GM12878 (cell line): ENCODE measurements around the gene SLC9A8. TPM values are rescaled to one million over a fixed set of nuclear protein-coding genes. Genes with fewer than 3 reads are reported as not detected.

Source experiments
- ASH2L ChIP-seq: fragments of 300-600, 200-600 bp; sonication (generic); IDR thresholded peaks from 2 replicates; pipeline ENCODE4 v1.6.1; 2017; ENCODE audit warnings: low read depth, mild to moderate bottlenecking, borderline replicate concordance
- BCL11A ChIP-seq: IDR thresholded peaks from 2 replicates; pipeline ENCODE4 v1.6.1; 2011; ENCODE audit warnings: low read depth, low read length
- CEBPB ChIP-seq, 2 experiments: fragments of 150-350 bp in 1 of 2; IDR thresholded peaks; 2 replicates each; pipeline ENCODE4 v1.6.1; 2012 to 2014; ENCODE audit warnings: low read depth in 2 of 2, low read length in 2 of 2, borderline replicate concordance in 1 of 2, inconsistent platforms in 1 of 2
- IRF5 ChIP-seq: fragments of 450-650 bp; IDR thresholded peaks from 2 replicates; pipeline ENCODE4 v1.6.1; 2017; ENCODE audit warnings: borderline replicate concordance
- MAX ChIP-seq: IDR thresholded peaks from 2 replicates; pipeline ENCODE4 v1.6.1; 2012; ENCODE audit warnings: low read depth, low read length, improper control_type of control experiment
- NR2F1 ChIP-seq: fragments of 450-650 bp; conservative IDR thresholded peaks from 2 replicates; pipeline ENCODE4 v1.6.1; 2017; ENCODE audit warnings: mild to moderate bottlenecking
- RAD51 ChIP-seq: fragments of 450-650 bp; IDR thresholded peaks from 2 replicates; pipeline ENCODE4 v1.6.1; 2016; ENCODE audit warnings: moderate library complexity, mild to moderate bottlenecking, inconsistent platforms
- STAT1 ChIP-seq: fragments of 450-650 bp; conservative IDR thresholded peaks from 2 replicates; pipeline ENCODE4 v1.6.1; 2014; ENCODE audit warnings: antibody characterized with exemption, mild to moderate bottlenecking
- ZBED1 ChIP-seq: IDR thresholded peaks from 2 replicates; pipeline ENCODE4 v1.6.1; 2016; ENCODE audit warnings: borderline replicate concordance
- ZBTB33 ChIP-seq: fragments of 450-650 bp; IDR thresholded peaks from 2 replicates; pipeline ENCODE4 v1.6.1; 2017; ENCODE audit warnings: mild to moderate bottlenecking
- polyA plus RNA-seq, 11 experiments: library from polyadenylated mRNA; depleted of rRNA in 4 of 11; unstranded in 6 of 11; stranded (reverse) in 5 of 11; fragments of >200 nt; fragmentation: Nextera tagmentation in 4 of 11; fragmentation: Illumina TruSeq in 1 of 11; extraction: Ambion mirVana in 4 of 11; extraction: Trizol in 1 of 11; gene quantifications; 1 replicate in 1 of 11; 2 replicates in 10 of 11; pipeline versions ENCODE4 v1.2.1 to v1.2.3, GENCODE V29; 2011 to 2016; ENCODE audit warnings: inconsistent platforms in 2 of 11, missing spikeins in 2 of 11, low read depth in 1 of 11
- total RNA-seq, 4 experiments: library from RNA; depleted of rRNA in 3 of 4; stranded (reverse); fragments of >200 nt in 3 of 4; fragmentation: Illumina TruSeq in 1 of 4; extraction: Trizol in 1 of 4; gene quantifications; 2 replicates each; pipeline versions ENCODE4 v1.2.1 to v1.2.3, GENCODE V29; 2013 to 2021

The SLC9A8 gene
- total and polyA plus RNA-seq, 10 of the 15 experiments (the other 5 are each of a cell fraction or from before 2014, with no cell fraction given): 0.40 to 15.5 (median 6.5) TPM

- TF ChIP-seq ZBTB33: no peak
- no peak for TF ChIP-seq IRF5
- TF ChIP-seq NR2F1: 0 out of 2 replicates have a peak, but pooled peaks have one; percentile 12
- TF ChIP-seq BCL11A: no peak
- no peak for TF ChIP-seq CEBPB (IDR thresholded peaks at IDR 0.05; ENCODE audit: borderline replicate concordance in 1 of 2, low read depth in 2 of 2, low read length in 2 of 2)
- TF ChIP-seq MAX: no peak
- no peak for TF ChIP-seq STAT1
- TF ChIP-seq ZBED1: no peak
- no peak for TF ChIP-seq ASH2L
- TF ChIP-seq RAD51: 0 out of 2 replicates have a peak, but pooled peaks have one; percentile 21
Observed at GRCh38 chr20:49938173-49939163, 125.8 kb downstream of the SLC9A8 start (continued).
